Thyroid gland (tissue), 4 donors: Measurements from ENCODE around the gene STRIP2. TPM values are rescaled to one million over a fixed set of nuclear protein-coding genes. Genes with fewer than 3 reads are reported as not detected.
"Not testable (repeated sequence)": the region's sequence is repeated elsewhere in the genome, so short reads cannot be mapped to it uniquely, and the experiment has no call there.

ENCODE experiments used
- DNase-seq, 2 donors: peaks; one replicate each; pipeline ENCODE4 v3.0.0-alpha.2; 2019
- H3K27ac ChIP-seq, 3 donors: fragments of 200-600 bp; sonication (generic); 1 replicate in 2 of 3; 2 replicates in 1 of 3; pipeline ENCODE4 v1.5.1; 2016 to 2019; ENCODE audit warnings: mild to moderate bottlenecking in 1 of 3, moderate library complexity in 1 of 3
- H3K27me3 ChIP-seq: fragments of 200-600 bp; sonication (generic); one replicate; pipeline ENCODE4 v1.5.1; 2019
- H3K36me3 ChIP-seq, 2 donors: fragments of 200-600 bp; sonication (generic); one replicate each; pipeline ENCODE4 v1.5.1; 2016 to 2019
- H3K4me1 ChIP-seq, 2 donors: fragments of 200-600 bp; sonication (generic); one replicate each; pipeline ENCODE4 v1.5.1; 2017 to 2019
- H3K4me3 ChIP-seq, 3 donors: fragments of 200-600 bp; sonication (generic); replicated peaks in 1 of 3; 1 replicate in 2 of 3; 2 replicates in 1 of 3; pipeline ENCODE4 v1.5.1; 2016; ENCODE audit warnings: mild to moderate bottlenecking in 1 of 3
- H3K9me3 ChIP-seq: fragments of 200-600 bp; sonication (generic); one replicate; pipeline ENCODE4 v1.5.1; 2017
- POLR2A ChIP-seq, 2 donors: fragments of 450-650 bp; IDR thresholded peaks; one replicate each; pipeline ENCODE4 v1.6.1; 2017; ENCODE audit warnings: antibody characterized with exemption in 2 of 2, mild to moderate bottlenecking in 2 of 2, moderate library complexity in 1 of 2
- WGBS, 2 donors: methylation state at CpG; one replicate each; pipeline ENCODE4 v1.1.5; 2017; 5-methylcytosine and 5-hydroxymethylcytosine counted together
- intact Hi-C: fragments of 100-400 bp; cut with DNase I; formaldehyde crosslinking; loops from one replicate; pipeline ENCODE4 v1.15.1; 2023
- total RNA-seq, 4 donors: library from RNA; depleted of rRNA; stranded (reverse); fragments of >200 nt; gene quantifications; one replicate each; pipeline ENCODE4 v1.2.3, GENCODE V29; 2016
- TF ChIP-seq, protein P1 (sequence below), 6 experiments: fragments of 200-600 bp in 3 of 6; fragments of 450-650 bp in 3 of 6; sonication (generic) in 3 of 6; IDR thresholded peaks; one replicate each; pipeline ENCODE4 v1.5.1; 2016 to 2019; ENCODE audit warnings: antibody characterized with exemption in 6 of 6, mild to moderate bottlenecking in 2 of 6, inconsistent platforms in 1 of 6, moderate library complexity in 1 of 6

STRIP2 gene
- total RNA-seq, 4 donors from 2014 or later, result 0.22 to 0.94 (median 0.54) TPM

DNA sequence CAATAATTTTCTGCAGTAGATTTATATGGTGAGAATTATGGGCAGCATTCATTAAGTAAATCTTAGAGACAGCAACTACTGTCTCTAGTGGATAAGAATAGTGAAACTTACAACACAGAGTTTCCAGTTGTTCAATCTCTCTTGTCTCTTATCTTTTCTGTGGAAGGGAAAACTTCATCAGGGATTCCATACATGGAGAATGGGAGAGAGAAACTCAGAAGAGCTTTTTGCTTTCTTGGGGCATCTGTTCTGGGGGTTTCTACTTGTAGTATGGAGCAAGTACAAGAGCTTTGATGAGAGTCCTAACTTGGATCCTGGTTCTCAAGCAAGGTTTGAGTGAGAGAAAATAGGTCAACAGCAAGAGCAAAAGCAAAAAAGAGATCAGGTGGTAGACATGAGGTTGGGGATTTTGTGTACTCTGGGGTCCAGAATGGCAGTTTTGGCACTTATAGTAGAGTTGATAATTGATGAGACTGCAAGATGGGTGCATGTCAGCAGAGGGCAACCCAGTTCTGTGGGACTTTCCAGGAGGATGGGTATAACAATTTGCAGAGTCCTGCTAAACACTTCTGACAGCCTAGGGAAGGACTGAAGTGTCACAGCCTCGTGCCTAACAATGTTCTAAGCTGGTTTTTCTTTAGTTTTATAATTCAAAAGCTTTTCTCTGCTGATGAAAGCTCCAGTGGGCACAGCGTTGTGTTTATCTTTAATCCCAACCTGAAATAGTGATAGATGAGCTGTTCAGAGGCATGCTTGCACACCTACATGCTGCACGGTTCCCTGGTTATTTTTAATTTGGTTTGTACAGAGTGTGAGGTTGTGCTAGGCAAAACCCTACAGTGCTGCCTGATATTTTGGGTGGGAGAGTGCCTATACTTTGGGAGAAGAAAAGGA, 32.0 kb upstream of the STRIP2 start:
- H3K9me3 ChIP-seq, result no peaks in the 10 kb centered on the region
- no peak for TF ChIP-seq POLR2A (IDR thresholded peaks at IDR 0.05)
- TF ChIP-seq, protein P1, sequence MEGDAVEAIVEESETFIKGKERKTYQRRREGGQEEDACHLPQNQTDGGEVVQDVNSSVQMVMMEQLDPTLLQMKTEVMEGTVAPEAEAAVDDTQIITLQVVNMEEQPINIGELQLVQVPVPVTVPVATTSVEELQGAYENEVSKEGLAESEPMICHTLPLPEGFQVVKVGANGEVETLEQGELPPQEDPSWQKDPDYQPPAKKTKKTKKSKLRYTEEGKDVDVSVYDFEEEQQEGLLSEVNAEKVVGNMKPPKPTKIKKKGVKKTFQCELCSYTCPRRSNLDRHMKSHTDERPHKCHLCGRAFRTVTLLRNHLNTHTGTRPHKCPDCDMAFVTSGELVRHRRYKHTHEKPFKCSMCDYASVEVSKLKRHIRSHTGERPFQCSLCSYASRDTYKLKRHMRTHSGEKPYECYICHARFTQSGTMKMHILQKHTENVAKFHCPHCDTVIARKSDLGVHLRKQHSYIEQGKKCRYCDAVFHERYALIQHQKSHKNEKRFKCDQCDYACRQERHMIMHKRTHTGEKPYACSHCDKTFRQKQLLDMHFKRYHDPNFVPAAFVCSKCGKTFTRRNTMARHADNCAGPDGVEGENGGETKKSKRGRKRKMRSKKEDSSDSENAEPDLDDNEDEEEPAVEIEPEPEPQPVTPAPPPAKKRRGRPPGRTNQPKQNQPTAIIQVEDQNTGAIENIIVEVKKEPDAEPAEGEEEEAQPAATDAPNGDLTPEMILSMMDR (IDR thresholded peaks at IDR 0.05), result no peak
- peaks cover 4 to 27% of the 10 kb centered on the region in 2 donors for H3K36me3 ChIP-seq
- intact Hi-C loops, result no loop called here
- H3K4me3 ChIP-seq, result no peak overlapping the region
- 85 to 86% methylated on average over 3 of the region's 3 CpGs for WGBS, 2 donors
- no peak for DNase-seq
- no peaks in the 10 kb centered on the region for H3K4me1 ChIP-seq
- H3K27me3 ChIP-seq, result no peaks in the 10 kb centered on the region
- H3K27ac ChIP-seq, result no peak overlapping the region

DNA sequence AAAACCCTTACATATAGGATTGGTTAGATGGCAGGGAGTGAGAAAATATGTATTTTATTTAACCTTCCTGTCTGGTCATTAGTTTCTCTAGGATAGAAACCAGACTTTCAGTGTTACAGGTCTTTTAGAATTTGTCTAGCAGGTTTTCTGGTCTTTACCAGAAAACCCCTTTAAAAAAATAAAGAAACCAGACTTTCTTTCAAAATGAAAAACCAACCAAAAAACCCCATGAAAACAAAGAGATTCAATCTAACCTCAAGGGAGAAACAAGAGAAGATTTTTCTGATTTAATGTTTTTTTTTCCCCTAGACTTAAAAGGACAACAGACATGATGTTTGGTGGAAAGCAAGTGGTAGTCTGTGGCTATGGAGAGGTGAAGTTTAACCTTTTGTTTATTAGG, 28.7 kb upstream of the STRIP2 start:
- H3K9me3 ChIP-seq, result no peaks in the 10 kb centered on the region
- peaks cover 15 to 21% of the 10 kb centered on the region in 2 donors for H3K36me3 ChIP-seq
- H3K4me1 ChIP-seq, result no peaks in the 10 kb centered on the region
- intact Hi-C loops, result no loop called here
- H3K4me3 ChIP-seq, result no peak overlapping the region
- no peak for DNase-seq
- TF ChIP-seq, protein P1 (IDR thresholded peaks at IDR 0.05), result no peak
- no peak for TF ChIP-seq POLR2A (IDR thresholded peaks at IDR 0.05)
- H3K27ac ChIP-seq, result no peak overlapping the region
- no peaks in the 10 kb centered on the region for H3K27me3 ChIP-seq

DNA sequence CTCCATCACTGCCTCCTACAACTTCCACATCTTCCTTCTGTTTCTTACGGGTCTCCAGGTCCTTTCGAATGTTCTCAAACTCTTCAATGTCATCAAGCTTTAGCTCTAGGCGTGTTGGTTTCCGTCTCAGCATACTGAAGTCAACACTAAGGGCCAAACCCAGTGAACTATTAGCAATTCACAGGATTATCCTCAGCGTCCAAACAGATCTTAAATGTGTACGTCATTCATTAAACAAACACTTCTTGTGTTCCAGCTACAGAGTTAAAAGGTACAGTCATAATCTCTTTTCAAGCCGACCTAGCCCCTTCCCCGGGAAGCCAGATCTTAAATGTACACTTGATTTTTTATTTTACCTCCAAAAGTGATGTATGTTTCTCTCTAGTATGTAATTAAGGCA, 24.0 kb upstream of the STRIP2 start:
- DNase-seq, H3K4me3 ChIP-seq, intact Hi-C loops, H3K27ac ChIP-seq, H3K4me1 ChIP-seq, H3K9me3 ChIP-seq, H3K27me3 ChIP-seq: not testable (repeated sequence)
- peaks cover 16 to 22% of the 10 kb centered on the region in 2 donors for H3K36me3 ChIP-seq
- WGBS, 2 donors, result 88 to 92% methylated on average over 8 of the region's 8 CpGs

DNA sequence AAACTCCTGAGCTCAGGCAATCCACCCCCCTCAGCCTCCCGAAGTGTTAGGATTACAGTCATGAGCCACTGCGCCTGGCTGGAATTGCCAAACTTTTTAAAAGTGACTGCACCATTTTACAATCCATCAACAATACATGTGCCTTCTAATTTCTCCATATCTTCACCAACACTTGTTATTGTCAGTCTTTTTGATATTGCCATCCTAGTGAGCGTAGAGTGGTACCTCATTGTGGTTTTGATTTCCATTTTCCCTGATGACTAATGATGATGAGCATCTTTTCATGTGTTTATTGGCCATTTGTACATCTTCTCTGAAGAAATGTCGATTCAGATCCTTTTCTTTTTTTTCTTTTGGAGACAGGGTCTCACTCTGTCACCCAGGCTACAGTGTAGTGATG, 21.7 kb upstream of the STRIP2 start:
- Histone ChIP-seq H3K36me3 (peaks cover 10 to 22% of the 10 kb centered on the region in 2 donors), H3K27ac (no peak overlapping the region), H3K4me1 (no peaks in the 10 kb centered on the region), H3K9me3 (no peaks in the 10 kb centered on the region), H3K27me3 (no peaks in the 10 kb centered on the region), H3K4me3 (no peak overlapping the region)
- 96 to 100% methylated on average over 4 of the region's 4 CpGs for WGBS, 2 donors
- no peak for TF ChIP-seq POLR2A (IDR thresholded peaks at IDR 0.05)
- TF ChIP-seq, protein P1 (IDR thresholded peaks at IDR 0.05), result no peak
- intact Hi-C loops, result no loop called here
- no peak for DNase-seq

DNA sequence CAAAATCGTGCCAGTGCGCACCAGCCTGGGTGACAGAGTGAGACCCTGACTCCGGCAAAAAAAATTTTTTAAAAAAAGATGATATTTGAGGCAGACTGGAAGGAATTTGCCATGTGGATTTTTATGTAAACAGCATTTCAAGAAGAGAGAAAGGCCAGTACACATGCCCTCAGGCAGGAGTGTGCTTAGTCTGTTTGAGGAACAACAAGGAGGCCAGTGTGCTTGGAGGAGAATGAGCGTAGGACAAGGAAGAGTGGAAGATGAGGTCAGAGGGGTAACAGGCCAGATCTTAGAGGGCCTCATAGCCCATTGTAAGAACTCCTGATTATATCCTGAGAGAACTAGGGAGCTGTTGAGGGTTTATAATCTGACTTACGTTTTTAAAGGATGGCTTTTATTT, 17.2 kb upstream of the STRIP2 start:
- H3K36me3 ChIP-seq, result peaks cover 3 to 6% of the 10 kb centered on the region in 2 donors

More for the DNA sequence above, 17.2 kb upstream of the STRIP2 start:
- Histone ChIP-seq H3K9me3 (no peaks in the 10 kb centered on the region), H3K27ac (no peak overlapping the region), H3K4me3 (no peak overlapping the region), H3K4me1 (peaks cover 0 to 4% of the 10 kb centered on the region in 2 donors), H3K27me3 (no peaks in the 10 kb centered on the region)
- TF ChIP-seq POLR2A (IDR thresholded peaks at IDR 0.05), result no peak
- TF ChIP-seq, protein P1 (IDR thresholded peaks at IDR 0.05), result no peak
- 96 to 97% methylated on average over 5 of the region's 5 CpGs for WGBS, 2 donors
- intact Hi-C loops, result no loop called here
- no peak for DNase-seq
